GM18519 (cell line): ENCODE results near the gene TK2.
"Not testable (repeated sequence)": the region's sequence is repeated elsewhere in the genome, so short reads cannot be mapped to it uniquely, and the experiment has no call there.

Source experiments
- ATAC-seq: cut with Tn5 transposase; IDR thresholded peaks from one replicate; pipeline ENCODE4 v1.9.1; 2021; ENCODE audit warnings: mild to moderate bottlenecking, moderate library complexity; ENCODE audit not compliant: unreplicated experiment, low FRiP score

Gene TK2

GRCh38 chr16:66549284-66550131, at the start of gene TK2:
TK2 (minus strand) TSS chr16:66550122; CDS start chr16:66550061, 61 bp downstream.
- no peak for ATAC-seq

- ATAC-seq = no peak
Measured at GRCh38 chr16:66598111-66598510, 48.2 kb upstream of the TK2 start.

GRCh38 chr16:66596986-66597848, 47.3 kb upstream of the TK2 start:
- ATAC-seq = no peak

- not testable (repeated sequence) for ATAC-seq
Measured at GRCh38 chr16:66596559-66596958, 46.6 kb upstream of the TK2 start.

- no peak for ATAC-seq
Measured at GRCh38 chr16:66594739-66595138, 44.8 kb upstream of the TK2 start.

GRCh38 chr16:66592814-66593213, 42.9 kb upstream of the TK2 start:
- no peak for ATAC-seq

GRCh38 chr16:66592241-66592640, 42.3 kb upstream of the TK2 start:
- ATAC-seq = no peak

GRCh38 chr16:66591018-66591417, 41.1 kb upstream of the TK2 start:
- ATAC-seq = no peak

GRCh38 chr16:66590322-66590721, 40.4 kb upstream of the TK2 start:
- ATAC-seq = no peak

GRCh38 chr16:66588981-66589713, 39.2 kb upstream of the TK2 start:
- ATAC-seq = peak; percentile 83

- ATAC-seq = no peak
Measured at GRCh38 chr16:66587881-66588600, 38.1 kb upstream of the TK2 start.

GRCh38 chr16:66585481-66586239, 35.7 kb upstream of the TK2 start:
- no peak for ATAC-seq

- ATAC-seq = no peak
Measured at GRCh38 chr16:66581246-66581952, 31.5 kb upstream of the TK2 start.

- no peak for ATAC-seq
Measured at GRCh38 chr16:66580605-66581209, 30.8 kb upstream of the TK2 start.

- ATAC-seq = no peak
Measured at GRCh38 chr16:66578651-66579531, 29.0 kb upstream of the TK2 start, which contains the start of gene CMTM2. CMTM2 (plus strand) TSS chr16:66579463; CDS start chr16:66579608, 145 bp downstream.

GRCh38 chr16:66576296-66576695, 26.4 kb upstream of the TK2 start:
- no peak for ATAC-seq

- no peak for ATAC-seq
Measured at GRCh38 chr16:66575060-66575459, 25.1 kb upstream of the TK2 start.
